Motor neuron (in vitro differentiated cells): Measurements from ENCODE around the gene HYLS1. TPM values are rescaled to one million over a fixed set of nuclear protein-coding genes. Genes with fewer than 3 reads are reported as not detected.
"Not testable (repeated sequence)": the region's sequence is repeated elsewhere in the genome, so short reads cannot be mapped to it uniquely, and the experiment has no call there.

Experiments used
- ATAC-seq, 8 experiments: fragments of 200-7000 bp; cut with Tn5 transposase; replicated peaks in 6 of 8; 2 replicates each; pipeline ENCODE4 v1.8.0; 2021; ENCODE audit warnings: mild to moderate bottlenecking in 8 of 8, moderate library complexity in 8 of 8
- H3K27ac ChIP-seq, 2 donors: fragments of 250-450 bp; sonication (Bioruptor Pico); 2 replicates each; pipeline ENCODE4 v1.9.0; 2021; ENCODE audit warnings: antibody characterized with exemption in 2 of 2, mild to moderate bottlenecking in 2 of 2, moderate library complexity in 1 of 2
- H3K4me1 ChIP-seq, 2 donors: fragments of 250-450 bp; sonication (Bioruptor Pico); replicated peaks in 1 of 2; 2 replicates each; pipeline ENCODE4 v1.6.1; 2021; ENCODE audit warnings: antibody characterized with exemption in 2 of 2, mild to moderate bottlenecking in 2 of 2, moderate library complexity in 1 of 2
- H3K4me3 ChIP-seq, 5 donors: fragments of 250-450 bp; sonication (Bioruptor Pico); 2 replicates each; pipeline ENCODE4 v1.9.0; 2021; ENCODE audit warnings: antibody characterized with exemption in 5 of 5, mild to moderate bottlenecking in 5 of 5, moderate library complexity in 4 of 5
- WGBS, 10 experiments: fragments of 450-650 bp; shearing (Covaris generic); methylation state at CpG; one replicate each; pipeline ENCODE4 v1.0.0; 2022; 5-methylcytosine and 5-hydroxymethylcytosine counted together
- in situ Hi-C, 9 experiments: fragments of 400-800 bp; cut with MboI; loops; one replicate each; pipeline ENCODE4 v1.15.0; 2021; ENCODE audit warnings: low sequenced_read_pairs in 9 of 9, low pct_unique_long_range_greater_than_20kb in 2 of 9; ENCODE audit not compliant: unreplicated experiment in 9 of 9
- total RNA-seq, 8 experiments: library from RNA; unstranded; fragments of 300-600 nt; gene quantifications; 2 replicates each; pipeline versions ENCODE4 v1.2.3 to v1.2.4, GENCODE V29; 2022

Gene HYLS1
- total RNA-seq, 8 experiments from 2014 or later: 1.8 to 10.4 (median 2.8) TPM

- Histone ChIP-seq H3K27ac (no peak overlapping the region), H3K4me3 (no peak overlapping the region), H3K4me1 (no peaks in the 10 kb centered on the region)
- ATAC-seq: no peak
- WGBS, 10 experiments: 18 to 82% (median 59%) methylated on average over 2 to 8 of the region's 8 CpGs; no CpG with 5 or more reads in 1 of the 10 experiments
- in situ Hi-C loops: loop anchor here in 2 of 9 experiments (10.0 to 25.0 kb wide), 2 partner anchors 277 to 284 kb away; no protein-coding TSS in a partner anchor
These were observed 22.9 kb downstream of the HYLS1 start for GRCh38 chr11:125910226-125910849.

GRCh38 chr11:125914601-125915000 is 27.1 kb downstream of the HYLS1 start:
- not testable (repeated sequence) for H3K27ac ChIP-seq, ATAC-seq, H3K4me3 ChIP-seq, H3K4me1 ChIP-seq
- in situ Hi-C loops: loop anchor here in 2 of 9 experiments (10.0 to 25.0 kb wide), 2 partner anchors 273 to 280 kb away; no protein-coding TSS in a partner anchor
- 40 to 100% (median 76%) methylated on average over 1 to 3 of the region's 3 CpGs; no CpG with 5 or more reads in 1 of the 10 experiments for WGBS, 10 experiments

GRCh38 chr11:125916683-125917347 is 29.3 kb downstream of the HYLS1 start:
- Histone ChIP-seq H3K4me3 (no peak overlapping the region), H3K4me1 (no peaks in the 10 kb centered on the region), H3K27ac (no peak overlapping the region)
- WGBS, 10 experiments: 57 to 100% (median 87%) methylated on average over 1 to 8 of the region's 12 CpGs; no CpG with 5 or more reads in 1 of the 10 experiments
- no peak for ATAC-seq
- in situ Hi-C loops: loop anchor here in 2 of 9 experiments (10.0 to 25.0 kb wide), 2 partner anchors 270 to 278 kb away; no protein-coding TSS in a partner anchor

- 0 to 94% (median 64%) methylated on average over 1 to 9 of the region's 13 CpGs; no CpG with 5 or more reads in 3 of the 10 experiments for WGBS, 10 experiments
- H3K4me3 ChIP-seq: no peak overlapping the region
- peak in 3 of 8 experiments; percentile 65 to 92 (median 90) for ATAC-seq
- in situ Hi-C loops: loop anchor here in 2 of 9 experiments (10.0 to 25.0 kb wide), 2 partner anchors 269 to 277 kb away; no protein-coding TSS in a partner anchor
- no peak overlapping the region for H3K27ac ChIP-seq
- H3K4me1 ChIP-seq: no peaks in the 10 kb centered on the region
These were observed 30.8 kb downstream of the HYLS1 start for GRCh38 chr11:125918140-125918840.

GRCh38 chr11:125921042-125921441 is 33.6 kb downstream of the HYLS1 start:
- no peaks in the 10 kb centered on the region for H3K4me1 ChIP-seq
- in situ Hi-C loops: loop anchor here in 7 of 9 experiments (5.0 to 25.0 kb wide), 3 partner anchors 266 to 276 kb away; no protein-coding TSS in a partner anchor
- no peak for ATAC-seq
- H3K4me3 ChIP-seq: no peak overlapping the region
- WGBS, 10 experiments: 70 to 100% (median 86%) methylated on average over 1 to 8 of the region's 9 CpGs; no CpG with 5 or more reads in 3 of the 10 experiments
- no peak overlapping the region for H3K27ac ChIP-seq

GRCh38 chr11:125922156-125922555 is 34.7 kb downstream of the HYLS1 start:
- no peaks in the 10 kb centered on the region for H3K4me1 ChIP-seq
- H3K4me3 ChIP-seq: no peak overlapping the region
- WGBS, 10 experiments: 40 to 80% (median 67%) methylated on average over 1 of the region's 3 CpGs; no CpG with 5 or more reads in 7 of the 10 experiments
- ATAC-seq: no peak
- H3K27ac ChIP-seq: no peak overlapping the region
- in situ Hi-C loops: loop anchor here in 7 of 9 experiments (5.0 to 25.0 kb wide), 3 partner anchors 265 to 275 kb away; no protein-coding TSS in a partner anchor

GRCh38 chr11:125923012-125923579 is 35.6 kb downstream of the HYLS1 start:
- in situ Hi-C loops: loop anchor here in 7 of 9 experiments (5.0 to 25.0 kb wide), 3 partner anchors 264 to 274 kb away; no protein-coding TSS in a partner anchor
- 0 to 20% (median 2%) methylated on average over 1 to 8 of the region's 8 CpGs; no CpG with 5 or more reads in 1 of the 10 experiments for WGBS, 10 experiments
- H3K27ac ChIP-seq: no peak overlapping the region
- no peak overlapping the region for H3K4me3 ChIP-seq
- H3K4me1 ChIP-seq: no peaks in the 10 kb centered on the region
- ATAC-seq: peak; percentile 49 to 88 (median 74)

GRCh38 chr11:125923633-125924032 is 36.2 kb downstream of the HYLS1 start:
- no peak overlapping the region for H3K4me3 ChIP-seq
- no peaks in the 10 kb centered on the region for H3K4me1 ChIP-seq
- no peak overlapping the region for H3K27ac ChIP-seq
- ATAC-seq: no peak
- in situ Hi-C loops: loop anchor here in 7 of 9 experiments (5.0 to 25.0 kb wide), 3 partner anchors 264 to 274 kb away; no protein-coding TSS in a partner anchor
- WGBS, 10 experiments: 40 to 100% (median 81%) methylated on average over 1 to 7 of the region's 8 CpGs; no CpG with 5 or more reads in 7 of the 10 experiments

GRCh38 chr11:125924384-125925007 is 37.0 kb downstream of the HYLS1 start:
- Histone ChIP-seq H3K4me3 (no peak overlapping the region), H3K4me1 (no peaks in the 10 kb centered on the region), H3K27ac (no peak overlapping the region)
- WGBS, 10 experiments: 60 to 97% (median 86%) methylated on average over 1 to 7 of the region's 9 CpGs; no CpG with 5 or more reads in 3 of the 10 experiments
- ATAC-seq: no peak
- in situ Hi-C loops: loop anchor here in 8 of 9 experiments (5.0 to 25.0 kb wide), 4 partner anchors 138 to 273 kb away; partner anchors contain the start of gene CDON (in 1 of the 8)

GRCh38 chr11:125925247-125925740 is 37.8 kb downstream of the HYLS1 start:
- peak in 3 of 8 experiments; percentile 24 to 62 (median 47) for ATAC-seq
- WGBS, 10 experiments: 17 to 90% (median 71%) methylated on average over 1 to 4 of the region's 6 CpGs; no CpG with 5 or more reads in 2 of the 10 experiments
- in situ Hi-C loops: loop anchor here in 6 of 9 experiments (10.0 to 25.0 kb wide), 3 partner anchors 137 to 270 kb away; partner anchors contain the start of gene CDON (in 1 of the 6)
- no peak overlapping the region for H3K4me3 ChIP-seq
- H3K27ac ChIP-seq: no peak overlapping the region
- H3K4me1 ChIP-seq: no peaks in the 10 kb centered on the region

GRCh38 chr11:125925804-125926203 is 38.3 kb downstream of the HYLS1 start:
- ATAC-seq: no peak

More at GRCh38 chr11:125925804-125926203, 38.3 kb downstream of the HYLS1 start:
- H3K27ac ChIP-seq: no peak overlapping the region
- H3K4me1 ChIP-seq: no peaks in the 10 kb centered on the region
- no peak overlapping the region for H3K4me3 ChIP-seq
- in situ Hi-C loops: loop anchor here in 6 of 9 experiments (10.0 to 25.0 kb wide), 3 partner anchors 136 to 269 kb away; partner anchors contain the start of gene CDON (in 1 of the 6)
- WGBS, 10 experiments: 70 to 100% (median 93%) methylated on average over 1 to 2 of the region's 3 CpGs; no CpG with 5 or more reads in 6 of the 10 experiments
